ENCODE data around the gene TMEM203. TPM values are rescaled to one million over a fixed set of nuclear protein-coding genes. Genes with fewer than 3 reads are reported as not detected.

TMEM203 gene
- total and polyA plus RNA-seq, 12 donors = 21.7 to 48.4 (median 40.0) TPM

DNA sequence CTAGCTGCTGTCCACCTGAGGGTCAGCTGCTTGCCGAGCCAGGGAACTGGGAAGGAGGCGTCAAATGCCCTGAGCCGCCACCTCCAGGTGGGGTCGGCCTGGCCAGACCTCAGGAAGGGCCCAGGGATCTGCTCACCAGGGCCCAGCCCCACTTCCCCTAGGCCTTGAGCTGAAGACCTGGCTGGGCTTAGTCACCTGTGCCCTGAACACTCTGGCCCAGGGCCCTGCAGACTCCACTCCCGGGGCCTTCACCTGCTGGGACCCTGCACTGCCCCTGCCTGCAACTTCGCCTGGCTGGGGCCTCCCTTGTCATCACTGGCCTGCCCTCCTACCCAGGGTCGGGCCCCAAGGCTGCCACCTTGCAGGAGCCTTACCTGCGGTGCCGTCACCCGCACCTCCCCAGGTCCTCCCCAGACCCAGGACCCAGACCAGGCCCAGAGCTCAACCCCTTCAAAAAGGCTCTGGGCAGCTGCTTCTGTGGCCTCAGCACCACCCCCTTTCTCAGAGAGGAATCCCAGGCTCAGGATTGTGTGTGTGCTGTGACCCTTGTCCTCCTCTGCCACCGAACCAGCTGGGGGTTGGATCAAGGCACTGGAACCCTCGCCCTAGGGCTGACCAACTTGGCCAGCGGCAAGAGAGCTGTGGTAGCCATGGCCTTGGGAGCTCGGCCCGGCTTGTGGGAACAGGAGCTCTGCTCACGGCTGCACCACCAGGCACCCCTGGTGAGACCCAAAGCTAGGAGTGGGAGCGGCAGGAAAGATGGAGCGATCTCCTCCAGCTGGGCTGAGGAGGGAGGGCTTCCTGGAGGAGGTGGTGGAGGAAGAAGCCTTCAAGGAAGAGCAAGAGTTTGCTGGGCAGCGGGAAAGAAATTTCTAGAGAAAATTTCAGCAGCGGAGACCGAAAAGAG is 48.5 kb upstream of the TMEM203 start:
- 33 to 60% (median 48%) methylated on average over 11 to 21 of the region's 21 CpGs for whole genome bisulfite sequencing, 4 donors
- no peak for TF ChIP-seq POLR2A (IDR thresholded peaks at IDR 0.05)

DNA sequence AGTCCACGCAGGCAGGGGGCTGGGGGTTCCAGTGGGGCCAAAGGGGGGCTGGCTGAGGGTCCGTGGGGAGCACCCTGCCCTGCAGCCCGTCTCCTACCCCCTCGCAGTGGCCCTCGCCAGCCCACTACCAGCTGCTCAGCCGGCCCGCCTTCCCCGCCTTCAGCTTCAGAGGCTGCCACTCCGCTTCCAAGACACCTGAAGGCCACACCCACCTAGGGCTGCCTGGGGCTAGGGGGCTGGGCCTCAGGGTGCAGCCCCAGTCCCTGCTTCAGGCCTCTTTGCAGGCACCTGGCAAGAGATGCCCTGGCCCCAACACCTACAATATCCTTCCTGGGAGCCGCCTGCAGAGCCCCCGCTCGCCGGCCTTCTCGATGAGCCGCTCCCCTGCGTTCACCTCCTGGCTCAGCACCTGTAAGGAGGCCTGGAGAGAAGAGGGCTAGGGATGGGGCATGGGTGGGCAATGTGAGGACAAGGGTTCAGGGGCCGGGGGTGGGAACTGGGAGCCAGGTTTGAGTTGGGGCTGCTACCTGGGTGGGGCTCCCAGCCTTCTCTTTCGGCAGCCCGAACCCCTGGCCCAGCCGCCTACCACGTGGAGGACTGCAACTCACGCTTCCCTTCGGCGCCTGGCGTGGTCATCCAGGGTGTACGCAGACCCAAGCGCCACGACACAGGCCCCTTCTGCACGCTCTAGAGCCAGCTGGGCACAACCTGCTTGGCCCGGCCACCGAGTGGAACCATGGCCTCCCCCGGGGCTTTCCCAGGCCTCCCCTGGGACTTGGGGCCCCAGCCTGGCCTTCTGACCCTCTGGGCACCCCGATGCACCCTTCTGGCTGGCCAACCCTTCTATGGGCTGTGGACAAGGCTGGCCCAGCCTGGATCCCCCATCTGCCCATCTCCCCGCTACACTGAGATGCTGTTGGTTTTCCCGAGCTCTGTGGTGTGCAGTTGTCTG is 47.4 kb upstream of the TMEM203 start:
- Histone ChIP-seq H3K36me3 (replicated peaks in 1 of 2) (peaks cover 0 to 2% of the 10 kb centered on the region in 2 donors), H3K27ac (no peak overlapping the region), H3K9me3 (replicated peaks in 1 of 3) (no peaks in the 10 kb centered on the region), H3K4me3 (no peak overlapping the region), H3K4me1 (replicated peaks in 1 of 2) (peaks cover 14 to 31% of the 10 kb centered on the region in 2 donors), H3K27me3 (no peaks in the 10 kb centered on the region)
- no peak for DNase-seq
- TF ChIP-seq CTCF (IDR thresholded peaks at IDR 0.05) = no peak
- TF ChIP-seq POLR2A (IDR thresholded peaks at IDR 0.05) = no peak
- intact Hi-C loops (cut with DNase I) = no loop called here
- 86 to 100% (median 94%) methylated on average over 13 to 35 of the region's 35 CpGs for WGBS, 4 donors

More for the DNA sequence above, 48.5 kb upstream of the TMEM203 start:
- no peaks in the 10 kb centered on the region for H3K27me3 ChIP-seq
- peak in 5 of 7 donors; percentile 49 to 68 (median 62) for DNase-seq
- no peaks in the 10 kb centered on the region for H3K9me3 ChIP-seq (replicated peaks in 1 of 3)
- peak overlapping the region in 2 of 5 donors; percentile 65 to 88 for H3K27ac ChIP-seq
- H3K4me1 ChIP-seq (replicated peaks in 1 of 2) = peaks cover 14 to 31% of the 10 kb centered on the region in 2 donors
- peak overlapping the region in 2 of 4 donors; percentile 44 to 99 for H3K4me3 ChIP-seq
- H3K36me3 ChIP-seq (replicated peaks in 1 of 2) = peaks cover 0 to 10% of the 10 kb centered on the region in 2 donors
- intact Hi-C loops (cut with DNase I) = no loop called here

- H3K4me1 ChIP-seq (replicated peaks in 1 of 2) = peaks cover 14 to 27% of the 10 kb centered on the region in 2 donors
- TF ChIP-seq POLR2A (IDR thresholded peaks at IDR 0.05) (no peak), CTCF (IDR thresholded peaks at IDR 0.05) (no peak)
- WGBS, 4 donors = 85 to 91% (median 89%) methylated on average over 10 to 22 of the region's 22 CpGs
- H3K4me3 ChIP-seq = no peak overlapping the region
- no peak for DNase-seq
- H3K36me3 ChIP-seq (replicated peaks in 1 of 2) = no peaks in the 10 kb centered on the region
- H3K27ac ChIP-seq = no peak overlapping the region
- no peaks in the 10 kb centered on the region for H3K9me3 ChIP-seq (replicated peaks in 1 of 3)
- intact Hi-C loops (cut with DNase I) = no loop called here
- H3K27me3 ChIP-seq = no peaks in the 10 kb centered on the region
Measured at GRCh38 chr9:137251490-137252268, 46.2 kb upstream of the TMEM203 start.

DNA sequence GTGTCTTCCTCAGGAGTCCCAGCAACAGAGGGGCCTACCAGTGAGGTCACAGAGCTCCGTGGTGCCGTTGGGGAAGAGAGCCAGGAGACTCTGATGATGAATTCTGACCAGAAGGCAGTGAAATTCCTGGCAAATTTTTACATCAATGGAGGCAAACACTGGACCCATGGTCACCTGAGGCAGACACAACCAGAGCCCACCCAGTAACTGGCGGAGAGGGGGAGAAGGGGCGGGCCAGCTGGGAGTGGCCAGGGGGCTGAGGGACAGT is 45.7 kb upstream of the TMEM203 start, which contains the start of gene STPG3:
Gene STPG3 (plus strand): TSS at position 93 of the 268 bp plus-strand sequence. CDS start 1 bp downstream, at position 94.
- no peak for TF ChIP-seq CTCF (IDR thresholded peaks at IDR 0.05)
- TF ChIP-seq POLR2A (IDR thresholded peaks at IDR 0.05) = no peak
- Histone ChIP-seq H3K27me3 (no peaks in the 10 kb centered on the region), H3K4me1 (replicated peaks in 1 of 2) (peaks cover 10 to 22% of the 10 kb centered on the region in 2 donors), H3K27ac (no peak within 1 kb of the TSS), H3K4me3 (no peak within 1 kb of the TSS), H3K9me3 (replicated peaks in 1 of 3) (no peaks in the 10 kb centered on the region), H3K36me3 (replicated peaks in 1 of 2) (no peaks in the 10 kb centered on the region)
- no peak for DNase-seq
- intact Hi-C loops (cut with DNase I) = no loop called here
- 20 to 64% (median 50%) methylated on average over 2 to 4 of the region's 4 CpGs for WGBS, 4 donors
